GM23338 (cell line): ENCODE data around the gene POP7. TPM values are rescaled to one million over a fixed set of nuclear protein-coding genes. Genes with fewer than 3 reads are reported as not detected.

Experiments
- ATAC-seq: fragments of 200-7000 bp; cut with Tn5 transposase; 3 replicates; pipeline ENCODE4 v1.9.1; 2020
- DNase-seq: peaks from one replicate; pipeline ENCODE4 v3.0.0-alpha.2; 2015; ENCODE audit warnings: low spot score
- H2AFZ ChIP-seq: fragments of 200-600 bp; sonication (generic); 2 replicates; pipeline ENCODE4 v1.8.0; 2016; ENCODE audit warnings: antibody characterized with exemption, mild to moderate bottlenecking, moderate library complexity
- H3F3A ChIP-seq: fragments of 200-600 bp; sonication (generic); replicated peaks from 2 replicates; pipeline ENCODE4 v1.8.0; 2017; ENCODE audit warnings: antibody characterized with exemption, mixed run types, low read depth
- H3K27ac ChIP-seq: fragments of 200-600 bp; sonication (generic); 2 replicates; pipeline ENCODE4 v1.6.1; 2016; ENCODE audit warnings: low read depth
- H3K27me3 ChIP-seq: fragments of 200-600 bp; sonication (generic); 2 replicates; pipeline ENCODE4 v1.8.0; 2016; ENCODE audit warnings: mild to moderate bottlenecking, mixed run types, moderate library complexity; ENCODE audit not compliant: insufficient read depth
- H3K36me3 ChIP-seq: fragments of 200-600 bp; sonication (generic); 2 replicates; pipeline ENCODE4 v1.8.0; 2016; ENCODE audit warnings: mild to moderate bottlenecking; ENCODE audit not compliant: insufficient read depth
- H3K4me1 ChIP-seq: fragments of 200-600 bp; sonication (generic); 2 replicates; pipeline ENCODE4 v1.8.0; 2016; ENCODE audit warnings: mild to moderate bottlenecking, moderate library complexity; ENCODE audit not compliant: insufficient read depth
- H3K4me2 ChIP-seq: fragments of 200-600 bp; sonication (generic); 2 replicates; pipeline ENCODE4 v1.7.1; 2017; ENCODE audit warnings: mixed run types
- H3K4me3 ChIP-seq: fragments of 200-600 bp; sonication (generic); 2 replicates; pipeline ENCODE4 v1.6.1; 2016; ENCODE audit warnings: mixed run types
- H3K79me2 ChIP-seq: fragments of 200-600 bp; sonication (generic); replicated peaks from 2 replicates; pipeline ENCODE4 v1.8.0; 2017; ENCODE audit warnings: mild to moderate bottlenecking; ENCODE audit not compliant: insufficient read depth
- H3K9me2 ChIP-seq: fragments of 200-600 bp; sonication (generic); 2 replicates; pipeline ENCODE4 v1.8.0; 2017; ENCODE audit not compliant: insufficient read depth
- H4K20me1 ChIP-seq: fragments of 200-600 bp; sonication (generic); replicated peaks from 2 replicates; pipeline ENCODE4 v1.8.0; 2017; ENCODE audit warnings: mild to moderate bottlenecking; ENCODE audit not compliant: insufficient read depth
- H3K27ac Mint-ChIP-seq: 2 replicates; pipeline ENCODE4 v1.8.0; 2020; ENCODE audit warnings: inconsistent platforms, mild to moderate bottlenecking, moderate library complexity, mixed read lengths
- H3K27me3 Mint-ChIP-seq: 3 replicates; pipeline ENCODE4 v1.8.0; 2022; ENCODE audit warnings: low read depth, mild to moderate bottlenecking, moderate library complexity, mixed read lengths, inconsistent platforms; ENCODE audit not compliant: insufficient read depth, poor library complexity
- H3K36me3 Mint-ChIP-seq: 3 replicates; pipeline ENCODE4 v1.8.0; 2021; ENCODE audit warnings: low read depth, mild to moderate bottlenecking, inconsistent platforms, moderate library complexity, mixed read lengths
- H3K4me1 Mint-ChIP-seq: 3 replicates; pipeline ENCODE4 v1.8.0; 2020; ENCODE audit warnings: mild to moderate bottlenecking, inconsistent platforms, mixed read lengths
- H3K4me3 Mint-ChIP-seq: 3 replicates; pipeline ENCODE4 v1.8.0; 2021; ENCODE audit warnings: moderate library complexity, mild to moderate bottlenecking, inconsistent platforms, mixed read lengths
- H3K9me3 Mint-ChIP-seq: 3 replicates; pipeline ENCODE4 v1.8.0; 2020; ENCODE audit warnings: moderate library complexity, mild to moderate bottlenecking, inconsistent platforms, mixed read lengths
- CTCF ChIP-seq, 2 experiments: fragments of 200-600 bp in 1 of 2; sonication (generic) in 1 of 2; conservative IDR thresholded peaks; 2 replicates each; pipeline versions ENCODE4 v1.5.1 to v1.6.1; 2016 to 2017; ENCODE audit warnings: antibody characterized with exemption in 2 of 2, low read depth in 2 of 2, mild to moderate bottlenecking in 2 of 2, moderate library complexity in 1 of 2
- EZH2phosphoT487 ChIP-seq: fragments of 200-600 bp; sonication (generic); IDR thresholded peaks from one replicate; pipeline ENCODE4 v1.8.1; 2018; ENCODE audit warnings: antibody characterized with exemption; ENCODE audit not compliant: unreplicated experiment
- JUNB ChIP-seq: IDR thresholded peaks from one replicate; pipeline ENCODE4 v1.6.1; 2016; ENCODE audit warnings: antibody characterized with exemption; ENCODE audit not compliant: unreplicated experiment
- NANOG ChIP-seq: IDR thresholded peaks from 2 replicates; pipeline ENCODE4 v1.6.1; 2016; ENCODE audit warnings: antibody characterized with exemption, borderline replicate concordance
- POLR2AphosphoS5 ChIP-seq: IDR thresholded peaks from 2 replicates; pipeline ENCODE4 v1.6.1; 2016; ENCODE audit warnings: antibody characterized with exemption, low read depth
- REST ChIP-seq: IDR thresholded peaks from one replicate; pipeline ENCODE4 v1.6.1; 2018; ENCODE audit warnings: antibody characterized with exemption; ENCODE audit not compliant: unreplicated experiment
- ZNF462 ChIP-seq: fragments of 250-450 bp; sonication (Bioruptor Pico); IDR thresholded peaks from 2 replicates; pipeline ENCODE4 v1.5.0; 2020; ENCODE audit warnings: mild to moderate bottlenecking, moderate library complexity
- polyA plus RNA-seq: library from polyadenylated mRNA; unstranded; fragments of >200 nt; fragmentation: Nextera tagmentation; extraction: Ambion mirVana; gene quantifications from 2 replicates; pipeline ENCODE4 v1.2.1, GENCODE V29; 2016
- total RNA-seq: library from RNA; depleted of rRNA; stranded (reverse); fragments of >200 nt; shearing (Covaris generic); gene quantifications from 2 replicates; pipeline ENCODE4 v1.2.3, GENCODE V29; 2014

The POP7 gene
- total and polyA plus RNA-seq, 2 experiments from 2014 or later = 110 to 216 TPM

- TF ChIP-seq REST (no peak), CTCF (conservative IDR thresholded peaks at IDR 0.05; ENCODE audit: low read depth in 2 of 2) (no peak), POLR2AphosphoS5 (no peak)
These were observed 24.3 kb downstream of the POP7 start (continued) for GRCh38 chr7:100730136-100730800.

- H3K9me2 ChIP-seq = no peaks in the 10 kb centered on the region
- TF ChIP-seq NANOG (no peak), REST (no peak), EZH2phosphoT487 (no peak), JUNB (no peak), ZNF462 (CRISPR knock-in tag) (no peak)
- H3K4me1 ChIP-seq = no peaks in the 10 kb centered on the region
- H3K4me3 ChIP-seq = no peak overlapping the region
- Mint-ChIP-seq H3K27ac (no peak overlapping the region), H3K36me3 (no peaks in the 10 kb centered on the region), H3K27me3 (peaks cover 8% of the 10 kb centered on the region), H3K9me3 (no peaks in the 10 kb centered on the region), H3K4me3 (no peak overlapping the region), H3K4me1 (no peaks in the 10 kb centered on the region)
- DNase-seq = no peak
- H2AFZ ChIP-seq = no peak overlapping the region
- ATAC-seq = no peak
- no peaks in the 10 kb centered on the region for H3K27me3 ChIP-seq
- no peak overlapping the region for H3K27ac ChIP-seq
- no peaks in the 10 kb centered on the region for H3K79me2 ChIP-seq
- no peak overlapping the region for H3K4me2 ChIP-seq
- H3K36me3 ChIP-seq = no peaks in the 10 kb centered on the region
- H3F3A ChIP-seq = no peaks in the 10 kb centered on the region
- H4K20me1 ChIP-seq = no peaks in the 10 kb centered on the region
These were observed 26.2 kb downstream of the POP7 start for GRCh38 chr7:100731937-100732636.
